HEK293T (cell line): Measurements from ENCODE around the gene PPP6R3.

ENCODE experiments used
- ARNT ChIP-seq: fragments of 450-650 bp; IDR thresholded peaks from 2 replicates; pipeline ENCODE4 v1.6.1; 2017; ENCODE audit warnings: mild to moderate bottlenecking
- BHLHE40 ChIP-seq: fragments of 450-650 bp; IDR thresholded peaks from 2 replicates; pipeline ENCODE4 v1.6.1; 2016; ENCODE audit warnings: mild to moderate bottlenecking, moderate library complexity, borderline replicate concordance
- ELF4 ChIP-seq: fragments of 450-650 bp; IDR thresholded peaks from 2 replicates; pipeline ENCODE4 v1.6.1; 2017; ENCODE audit warnings: antibody characterized with exemption
- FOXA1 ChIP-seq: fragments of 450-650 bp; IDR thresholded peaks from 2 replicates; pipeline ENCODE4 v1.6.1; 2016; ENCODE audit warnings: mild to moderate bottlenecking
- FOXM1 ChIP-seq: fragments of 450-650 bp; IDR thresholded peaks from 2 replicates; pipeline ENCODE4 v1.6.1; 2017; ENCODE audit warnings: mild to moderate bottlenecking, borderline replicate concordance
- LEF1 ChIP-seq: fragments of 450-650 bp; IDR thresholded peaks from 2 replicates; pipeline ENCODE4 v1.6.1; 2017; ENCODE audit warnings: mild to moderate bottlenecking, borderline replicate concordance
- PKNOX1 ChIP-seq: fragments of 450-650 bp; IDR thresholded peaks from 2 replicates; pipeline ENCODE4 v1.6.1; 2016
- SP1 ChIP-seq: fragments of 450-650 bp; IDR thresholded peaks from 2 replicates; pipeline ENCODE4 v1.6.1; 2017
- SUZ12 ChIP-seq: fragments of 450-650 bp; IDR thresholded peaks from 2 replicates; pipeline ENCODE4 v1.6.1; 2016; ENCODE audit warnings: mild to moderate bottlenecking
- TARDBP ChIP-seq: fragments of 450-650 bp; IDR thresholded peaks from 2 replicates; pipeline ENCODE4 v1.6.1; 2016

GRCh38 chr11:68575025-68575665 is 114.6 kb downstream of the PPP6R3 start:
- TF ChIP-seq LEF1 (no peak), ELF4 (no peak), PKNOX1 (no peak), SP1 (no peak), ARNT (no peak), SUZ12 (no peak), FOXA1 (no peak), BHLHE40 (no peak), FOXM1 (no peak), TARDBP (no peak)
